ENCODE measurements around the gene TGFBRAP1.
A peak's percentile ranks its signal among the peaks of the same experiment; 100 is the strongest.

The TGFBRAP1 gene, protein sequence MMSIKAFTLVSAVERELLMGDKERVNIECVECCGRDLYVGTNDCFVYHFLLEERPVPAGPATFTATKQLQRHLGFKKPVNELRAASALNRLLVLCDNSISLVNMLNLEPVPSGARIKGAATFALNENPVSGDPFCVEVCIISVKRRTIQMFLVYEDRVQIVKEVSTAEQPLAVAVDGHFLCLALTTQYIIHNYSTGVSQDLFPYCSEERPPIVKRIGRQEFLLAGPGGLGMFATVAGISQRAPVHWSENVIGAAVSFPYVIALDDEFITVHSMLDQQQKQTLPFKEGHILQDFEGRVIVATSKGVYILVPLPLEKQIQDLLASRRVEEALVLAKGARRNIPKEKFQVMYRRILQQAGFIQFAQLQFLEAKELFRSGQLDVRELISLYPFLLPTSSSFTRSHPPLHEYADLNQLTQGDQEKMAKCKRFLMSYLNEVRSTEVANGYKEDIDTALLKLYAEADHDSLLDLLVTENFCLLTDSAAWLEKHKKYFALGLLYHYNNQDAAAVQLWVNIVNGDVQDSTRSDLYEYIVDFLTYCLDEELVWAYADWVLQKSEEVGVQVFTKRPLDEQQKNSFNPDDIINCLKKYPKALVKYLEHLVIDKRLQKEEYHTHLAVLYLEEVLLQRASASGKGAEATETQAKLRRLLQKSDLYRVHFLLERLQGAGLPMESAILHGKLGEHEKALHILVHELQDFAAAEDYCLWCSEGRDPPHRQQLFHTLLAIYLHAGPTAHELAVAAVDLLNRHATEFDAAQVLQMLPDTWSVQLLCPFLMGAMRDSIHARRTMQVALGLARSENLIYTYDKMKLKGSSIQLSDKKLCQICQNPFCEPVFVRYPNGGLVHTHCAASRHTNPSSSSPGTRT

GRCh38 chr2:105329561-105330495 lies at the start of gene TGFBRAP1:
TGFBRAP1 (minus strand) TSS chr2:105329735; CDS start chr2:105308301, 21,434 bp downstream.
- peak; percentile 39 to 87 (median 73) for DNase-seq

DNA sequence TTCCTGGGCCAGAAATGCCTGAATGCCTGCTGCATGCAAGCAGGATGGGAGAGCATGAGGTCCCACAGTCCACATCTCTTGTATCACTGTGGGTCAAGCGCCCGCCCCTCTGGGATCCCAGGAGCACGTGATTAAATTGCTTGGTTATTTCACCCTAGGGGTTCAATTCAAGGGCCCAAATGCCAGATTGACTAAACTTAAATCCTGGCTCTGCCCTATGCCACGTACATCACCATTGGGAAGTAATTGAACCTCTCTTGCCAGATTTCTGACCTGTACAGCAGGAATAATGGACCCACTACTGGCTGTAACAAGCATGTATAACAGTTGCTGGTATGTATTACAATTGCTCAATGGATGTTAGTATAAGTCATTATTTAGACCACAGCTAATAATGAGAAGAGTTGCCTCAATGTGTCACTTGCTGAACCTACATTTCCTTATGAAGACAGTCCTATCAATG lies 49.4 kb upstream of the TGFBRAP1 start:
- no peak for DNase-seq

DNA sequence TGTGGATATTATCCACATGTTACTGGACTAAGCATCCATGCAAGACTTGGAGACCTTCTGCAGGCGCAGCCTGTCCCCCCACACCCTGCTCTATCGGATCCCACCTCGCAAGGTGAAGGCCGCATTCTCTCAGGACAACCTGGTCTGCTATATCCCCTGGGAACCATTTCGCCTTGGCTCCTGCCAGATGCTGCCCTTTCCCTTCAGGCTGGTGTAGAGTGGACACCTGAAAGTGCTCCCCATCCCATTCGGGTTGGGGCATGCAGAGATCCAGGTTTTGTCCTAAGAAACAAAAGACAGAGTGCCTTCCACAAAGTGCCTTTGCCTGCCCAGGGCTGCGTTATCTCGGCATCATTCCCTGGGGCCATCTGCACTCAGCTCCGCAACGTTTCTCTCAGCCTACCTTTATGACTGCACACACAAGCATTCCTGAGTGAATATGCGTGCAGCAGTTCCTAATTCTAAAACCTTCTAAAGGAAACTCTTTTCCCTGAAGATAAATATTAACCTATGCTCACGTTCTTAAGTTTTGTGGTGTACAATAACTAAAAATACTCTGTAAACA lies 48.8 kb upstream of the TGFBRAP1 start:
- DNase-seq, result no peak

- peak in 1 of 3 experiments; percentile 4 for DNase-seq
Observed at GRCh38 chr2:105377871-105378270, 48.3 kb upstream of the TGFBRAP1 start.

DNA sequence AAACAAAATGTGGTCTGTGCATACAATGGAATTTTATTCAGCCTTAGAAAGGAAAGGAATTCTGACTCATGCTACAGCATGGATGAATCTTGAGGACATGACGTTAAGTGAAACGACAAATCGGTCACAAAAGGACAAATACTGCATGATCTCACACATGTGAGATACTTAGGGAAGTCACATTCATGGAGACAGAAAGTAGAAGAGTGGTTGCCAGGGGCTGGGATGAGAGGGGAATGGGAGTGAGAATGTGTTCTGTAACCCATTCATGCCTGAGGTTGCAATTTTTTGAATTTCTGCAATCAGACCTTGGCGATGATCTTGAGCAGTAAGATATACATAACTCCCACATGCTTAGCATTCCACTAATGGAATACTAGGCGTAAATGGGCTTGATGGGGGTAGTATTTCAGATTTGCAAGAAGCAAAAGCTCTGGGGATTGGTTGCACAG lies 47.3 kb upstream of the TGFBRAP1 start:
- DNase-seq, result no peak

- DNase-seq, result no peak
Observed at GRCh38 chr2:105376010-105376409, 46.5 kb upstream of the TGFBRAP1 start.

DNA sequence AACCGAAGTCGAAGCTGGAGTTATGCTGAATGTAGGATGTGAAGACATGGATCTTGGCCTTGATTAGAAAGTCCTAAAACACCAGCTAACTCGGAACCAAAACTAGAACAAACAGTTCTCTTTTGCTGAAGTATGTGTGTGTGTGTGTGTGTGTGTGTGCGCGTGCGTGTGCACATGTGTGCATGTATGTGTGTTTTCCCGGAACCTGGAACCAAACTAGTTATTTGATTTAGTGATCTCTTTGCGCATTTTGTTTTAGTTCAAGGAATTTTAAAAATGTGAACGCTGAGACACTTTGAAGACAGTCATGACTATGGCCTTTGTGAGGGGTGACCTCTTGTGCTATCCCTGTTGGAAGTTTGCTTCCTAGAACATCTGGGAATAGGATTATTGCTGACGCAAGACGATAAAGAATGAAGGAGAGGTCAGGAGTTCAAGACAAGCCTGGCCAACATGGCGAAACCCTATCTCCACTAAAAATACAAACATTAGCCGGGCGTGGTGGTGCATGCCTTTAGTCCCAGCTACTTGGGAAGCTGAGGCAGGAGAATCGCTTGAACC lies 45.5 kb upstream of the TGFBRAP1 start:
- no peak for DNase-seq

DNA sequence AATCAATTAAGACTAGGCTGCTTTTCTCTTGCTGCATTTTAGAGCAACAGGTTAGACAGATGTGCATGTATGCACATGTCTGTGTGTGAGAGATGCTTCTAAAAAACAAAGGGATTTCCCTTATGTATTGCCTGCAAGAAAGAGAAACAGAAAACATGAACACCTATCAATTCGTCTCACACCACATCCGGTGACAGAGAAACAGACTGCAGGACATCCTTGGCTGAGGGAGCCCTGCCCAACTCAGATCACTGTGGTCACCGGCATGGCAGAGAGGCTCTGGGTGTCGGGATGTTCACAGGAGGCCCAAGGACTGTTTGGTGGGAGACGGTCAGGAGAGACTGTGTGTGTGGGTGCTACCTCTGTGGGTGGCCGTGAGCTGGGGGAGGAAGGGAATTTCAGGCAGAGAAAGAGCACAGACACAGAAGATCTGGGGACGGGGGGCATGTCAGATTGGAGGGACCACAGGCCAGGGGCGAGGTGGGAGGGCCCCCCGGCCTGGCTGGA lies 44.4 kb upstream of the TGFBRAP1 start:
- no peak for DNase-seq

DNA sequence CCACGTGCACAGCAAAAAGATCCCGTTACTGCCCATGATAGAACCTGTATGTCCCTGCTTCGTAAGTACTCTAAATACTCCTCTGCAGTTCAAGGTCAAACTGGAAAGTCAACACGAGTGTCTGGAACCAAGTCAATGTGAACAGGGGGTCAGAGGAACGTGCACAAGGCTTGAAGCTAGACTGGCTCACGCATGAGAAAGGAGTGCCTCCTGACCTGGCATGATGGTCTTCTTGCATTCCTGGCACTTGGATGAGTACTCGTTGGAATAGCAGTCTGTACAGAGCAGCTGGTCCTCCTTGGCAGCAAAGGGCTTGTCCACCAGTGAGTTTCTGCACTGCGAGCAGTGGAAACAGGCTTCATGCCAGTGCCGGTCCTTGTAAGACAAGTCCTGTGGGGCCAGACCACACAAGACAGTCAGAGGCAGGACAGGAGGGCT lies 43.8 kb upstream of the TGFBRAP1 start:
- no peak for DNase-seq

- no peak for DNase-seq
Observed at GRCh38 chr2:105371810-105372209, 42.3 kb upstream of the TGFBRAP1 start.

GRCh38 chr2:105371156-105371555 lies 41.6 kb upstream of the TGFBRAP1 start:
- DNase-seq, result no peak

DNA sequence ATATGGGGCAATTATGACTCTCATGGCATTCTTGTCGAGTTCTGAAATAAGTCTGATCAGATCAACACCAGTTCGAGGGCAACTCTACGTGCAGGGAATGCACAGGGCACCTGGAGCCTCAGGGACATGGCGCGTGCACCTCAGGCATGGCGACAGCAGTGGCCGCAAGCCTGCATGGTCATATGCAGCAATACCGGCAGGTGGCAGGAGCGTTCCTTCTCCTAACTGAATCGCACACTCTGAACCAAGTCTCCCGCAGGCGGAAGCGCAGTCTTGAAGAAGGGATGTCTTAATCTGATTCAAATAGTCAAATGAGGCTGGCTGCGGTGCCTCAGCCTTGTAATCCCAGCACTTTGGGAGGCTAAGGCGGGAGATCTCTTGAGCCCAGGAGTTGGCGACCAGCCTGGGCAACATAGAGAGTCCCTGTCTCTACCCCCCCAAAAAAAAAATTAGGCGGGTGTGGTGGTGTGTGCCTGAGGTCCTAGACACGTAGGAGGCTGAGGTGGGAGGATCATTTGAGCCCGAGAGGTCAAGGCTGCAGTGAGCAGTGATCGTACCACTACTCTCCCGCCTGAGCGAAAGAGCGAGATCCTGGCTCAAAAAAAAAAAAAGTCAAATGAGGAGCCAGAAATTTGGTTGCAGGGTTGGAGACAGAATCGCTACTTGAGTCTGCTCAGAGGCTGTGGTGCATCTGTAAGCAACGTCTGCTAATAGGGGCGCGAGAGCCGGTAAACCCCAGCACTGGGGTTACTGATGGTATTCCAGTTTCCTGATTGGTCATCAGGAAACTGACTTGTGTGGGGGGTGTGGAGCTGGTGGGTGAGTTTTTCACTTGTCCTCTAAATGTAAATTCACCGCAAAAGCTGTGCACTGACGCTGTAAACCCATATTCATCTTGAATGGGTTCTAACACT lies 40.5 kb upstream of the TGFBRAP1 start:
- DNase-seq, result peak in 2 of 3 experiments; percentile 8 to 64

DNA sequence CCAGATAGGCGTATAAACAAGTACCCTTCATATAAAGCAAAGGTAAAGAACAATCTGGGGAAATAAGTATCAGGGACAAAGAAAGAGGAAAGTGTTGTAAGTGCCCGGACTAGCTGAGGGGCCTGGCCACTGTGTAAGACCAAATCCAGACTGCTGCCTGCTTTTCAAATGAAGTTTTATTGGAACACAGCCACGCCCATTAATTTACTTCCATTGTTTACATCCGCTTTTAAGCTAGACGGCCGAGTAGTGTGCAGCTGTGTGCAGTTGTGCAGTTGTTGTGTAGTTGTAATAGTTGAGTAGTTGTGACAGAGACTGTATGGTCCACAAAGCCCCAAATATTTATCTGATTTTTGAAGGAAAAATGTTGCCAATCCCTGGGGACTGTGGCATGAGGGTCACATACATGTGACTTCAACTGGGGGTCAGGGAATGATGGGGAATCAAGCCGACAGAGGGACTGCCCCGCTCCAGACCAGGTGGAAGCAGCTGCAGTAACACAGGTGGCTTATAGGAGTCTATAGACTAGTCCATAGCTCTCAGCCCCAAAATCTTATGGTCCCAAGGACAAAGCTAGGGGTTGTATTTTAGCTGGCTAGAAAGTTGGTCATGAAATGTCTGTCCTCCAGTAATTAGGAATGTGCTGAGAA lies 39.3 kb upstream of the TGFBRAP1 start:
- no peak for DNase-seq

DNA sequence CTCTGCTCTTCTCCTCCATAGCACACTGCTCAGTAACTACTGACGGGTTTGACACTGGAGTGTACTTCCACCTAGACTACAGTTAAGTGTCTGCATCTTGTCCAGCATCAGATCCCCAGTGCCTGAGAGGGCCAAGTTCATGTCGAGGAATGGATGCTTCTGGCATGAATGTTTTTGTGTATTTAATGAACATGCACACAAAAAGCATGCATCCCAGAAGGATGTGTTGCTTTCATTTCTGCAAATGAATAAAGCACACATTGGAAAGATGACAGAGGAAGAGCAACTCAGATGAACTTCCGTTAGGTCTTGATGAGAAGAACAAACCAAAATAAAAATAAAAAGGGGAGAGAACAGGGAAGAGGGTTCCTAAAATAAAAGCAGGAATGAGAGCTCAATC lies 35.7 kb upstream of the TGFBRAP1 start:
- no peak for DNase-seq

DNA sequence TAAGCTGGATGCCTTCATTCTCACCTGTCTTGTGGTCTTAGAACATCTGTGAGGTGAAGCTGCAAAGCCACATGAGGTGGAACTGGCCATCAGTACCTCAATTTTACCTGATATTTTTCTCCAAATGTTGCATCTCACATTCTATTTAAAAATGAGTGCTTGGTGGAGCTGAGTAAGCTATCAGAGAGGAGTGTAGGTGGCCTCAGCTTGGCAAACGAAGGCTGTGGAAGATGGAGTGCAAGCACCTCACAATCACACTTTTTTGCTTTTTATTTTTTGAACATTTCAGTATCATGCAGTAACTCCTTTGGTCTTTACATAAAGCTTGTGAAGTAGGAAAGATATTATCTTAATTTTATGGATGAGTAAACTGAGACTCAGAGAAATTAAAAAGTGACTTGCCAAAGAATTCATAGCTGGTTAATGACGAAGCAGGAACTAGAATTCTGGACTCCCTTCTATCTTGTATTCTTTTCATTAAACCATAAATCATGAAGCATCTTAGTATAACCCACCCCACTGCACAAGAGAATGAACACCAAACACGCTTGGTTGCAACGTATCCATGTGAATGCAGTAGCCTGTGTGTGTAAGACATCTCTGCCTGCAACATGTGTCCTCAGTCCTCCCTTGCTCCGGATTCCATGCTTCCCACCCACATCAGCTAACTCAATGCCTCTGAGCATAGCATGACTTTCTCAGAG lies 35.1 kb upstream of the TGFBRAP1 start:
- DNase-seq, result no peak

DNA sequence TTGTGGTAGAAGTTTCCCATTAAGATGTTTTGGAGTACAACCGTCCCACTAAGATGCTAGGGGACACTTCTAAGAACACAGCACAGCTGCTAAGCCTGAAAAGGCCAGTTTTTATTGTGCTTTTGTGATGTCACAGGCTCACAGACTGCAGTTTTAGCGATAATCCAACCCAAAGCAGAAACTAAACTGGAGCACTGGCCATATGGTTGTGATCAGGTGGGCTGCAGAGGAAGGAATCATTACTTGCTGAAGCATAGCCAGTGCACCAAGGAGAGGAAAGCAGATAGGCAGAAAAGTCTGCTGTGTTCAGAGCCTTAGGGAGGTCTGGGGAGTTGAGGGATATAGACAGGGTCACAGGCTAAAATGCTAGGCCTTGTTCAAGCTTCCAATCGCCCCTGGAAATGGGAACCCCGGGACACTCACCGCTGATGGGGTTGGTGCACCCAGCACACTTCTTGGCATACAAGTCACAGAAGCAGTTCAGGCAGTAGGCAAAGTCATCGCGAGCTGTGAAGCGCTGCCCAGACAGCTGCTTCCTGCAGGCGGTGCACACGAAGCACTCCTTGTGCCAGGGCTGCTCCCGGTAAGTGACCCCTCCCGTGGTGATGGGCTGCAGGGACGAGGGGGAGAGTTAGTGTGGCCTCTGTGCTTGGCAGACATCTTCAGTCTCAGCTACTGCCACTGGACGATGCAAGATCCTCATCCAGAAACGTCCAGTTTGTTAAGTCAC lies 33.5 kb upstream of the TGFBRAP1 start:
- no peak for DNase-seq

DNA sequence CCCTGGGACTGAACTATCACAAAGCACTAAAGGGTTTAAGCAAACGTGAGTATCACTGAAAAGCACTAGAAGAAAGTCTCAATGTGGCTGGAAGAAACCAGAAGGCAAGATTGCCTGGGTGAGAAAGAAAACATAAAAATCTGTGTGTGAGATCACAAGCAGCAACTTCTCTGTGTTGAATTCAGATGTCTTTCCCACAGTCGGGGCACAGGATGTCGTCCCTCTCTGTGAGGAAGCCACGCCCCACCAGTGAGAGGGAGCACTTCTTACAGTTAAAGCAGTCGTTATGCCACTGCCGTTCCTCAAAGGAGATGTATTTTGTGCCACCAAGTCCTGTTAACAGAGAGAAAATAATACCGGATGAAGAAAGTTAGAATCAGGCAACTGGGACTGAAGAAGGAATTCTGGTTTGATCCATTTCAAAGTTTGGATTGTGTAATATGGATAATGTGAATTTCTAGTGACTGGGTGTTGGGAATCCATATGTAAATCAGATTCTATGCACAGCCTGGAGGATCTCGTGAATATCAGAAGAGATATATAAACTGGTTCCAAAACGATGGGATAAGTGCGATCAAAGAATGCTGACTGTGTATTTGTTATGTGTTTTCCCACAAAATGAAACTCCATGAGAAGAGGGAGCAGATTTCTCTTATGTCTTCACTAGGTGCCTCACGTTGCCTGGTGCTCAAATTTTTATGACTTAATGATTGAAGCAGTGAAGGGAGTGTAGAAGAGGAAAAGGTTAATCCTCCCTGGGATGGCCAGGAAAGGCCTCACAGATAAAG lies 31.8 kb upstream of the TGFBRAP1 start:
- DNase-seq, result no peak

DNA sequence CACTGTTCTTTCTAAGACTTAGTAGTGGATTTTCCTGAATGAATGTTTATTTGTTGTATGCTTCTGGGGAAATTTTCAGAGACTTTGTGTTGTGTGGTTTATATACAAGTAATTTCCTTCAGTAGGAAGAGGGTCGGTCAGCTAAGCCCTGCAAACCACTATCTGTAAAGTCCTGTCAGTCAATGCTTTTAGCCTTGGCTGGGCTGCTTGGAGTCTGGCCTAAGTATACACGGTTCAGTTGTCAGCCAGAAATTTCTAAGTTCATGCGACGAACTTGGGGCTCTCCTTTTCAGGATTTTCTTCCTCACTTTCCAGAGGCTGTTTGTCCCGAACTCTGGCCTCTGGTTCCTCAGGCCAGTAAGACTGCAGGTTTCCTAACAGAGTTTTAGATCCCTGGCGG lies 29.1 kb upstream of the TGFBRAP1 start:
- no peak for DNase-seq
